SW 1271 (cell line): ENCODE data around the gene ALK.

Experiments used
- DNase-seq, 2 experiments: peaks; one replicate each; lab custom pipeline; 2025; lab: John Stamatoyannopoulos, UW

ALK gene

GRCh38 chr2:29224693-29225551, 696.5 kb downstream of the ALK start:
- DNase-seq = no peak

- no peak for DNase-seq
These were observed 697.3 kb downstream of the ALK start for GRCh38 chr2:29223851-29224692.

GRCh38 chr2:29223257-29223656, 698.1 kb downstream of the ALK start:
- DNase-seq = no peak

GRCh38 chr2:29222381-29223179, 698.8 kb downstream of the ALK start:
- no peak for DNase-seq

- DNase-seq = no peak
These were observed 700.7 kb downstream of the ALK start for GRCh38 chr2:29220506-29221270.

GRCh38 chr2:29219374-29219773, 702.0 kb downstream of the ALK start:
- DNase-seq = no peak

- no peak for DNase-seq
These were observed 702.7 kb downstream of the ALK start for GRCh38 chr2:29218550-29219125.

- DNase-seq = no peak
These were observed 703.3 kb downstream of the ALK start for GRCh38 chr2:29218071-29218470.

GRCh38 chr2:29216609-29216909, 704.8 kb downstream of the ALK start:
- no peak for DNase-seq

- DNase-seq = no peak
These were observed 705.4 kb downstream of the ALK start for GRCh38 chr2:29215739-29216608.

GRCh38 chr2:29215073-29215472, 706.3 kb downstream of the ALK start:
- DNase-seq = no peak

GRCh38 chr2:29213888-29214291, 707.5 kb downstream of the ALK start:
- no peak for DNase-seq

- DNase-seq = no peak
These were observed 709.4 kb downstream of the ALK start for GRCh38 chr2:29212009-29212408.

GRCh38 chr2:29209551-29209950, 711.8 kb downstream of the ALK start:
- DNase-seq = no peak

- no peak for DNase-seq
These were observed 713.8 kb downstream of the ALK start for GRCh38 chr2:29207352-29208148.

GRCh38 chr2:29206941-29207340, 714.4 kb downstream of the ALK start:
- no peak for DNase-seq

- DNase-seq = no peak
These were observed 718.4 kb downstream of the ALK start for GRCh38 chr2:29202819-29203495.

GRCh38 chr2:29201979-29202378, 719.4 kb downstream of the ALK start:
- DNase-seq = no peak
